Measurements from ENCODE around the gene RNF182.
"Not testable (repeated sequence)": the region's sequence is repeated elsewhere in the genome, so short reads cannot be mapped to it uniquely, and the experiment has no call there.

The RNF182 gene

DNA sequence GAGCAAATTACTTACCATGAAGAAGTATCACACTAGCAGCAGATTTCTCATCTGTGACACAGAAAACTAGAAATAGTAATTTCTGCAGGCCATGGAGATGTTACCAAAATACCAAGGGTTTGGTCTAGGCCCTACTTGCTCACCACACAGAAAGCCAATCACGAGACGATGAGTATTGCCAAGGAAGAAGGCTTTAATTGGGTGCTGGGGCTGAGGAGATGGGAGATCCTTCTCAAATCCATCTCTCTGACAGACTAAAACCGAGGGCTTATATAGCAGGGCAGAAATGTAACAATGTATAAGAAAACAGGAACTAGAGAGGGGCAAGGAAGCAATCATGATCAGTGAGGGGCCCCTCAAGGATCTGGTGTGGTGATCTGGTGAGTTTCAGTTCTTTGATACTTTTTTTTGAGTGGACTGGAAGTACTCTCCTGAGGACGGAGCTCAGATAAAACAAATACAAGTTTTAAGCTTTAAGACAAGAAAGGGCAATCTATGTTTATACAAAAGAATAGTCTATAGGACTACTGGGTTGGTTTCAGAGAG is 40.9 kb downstream of the RNF182 start:
- no peak for DNase-seq (ENCODE audit: low read depth)

DNA sequence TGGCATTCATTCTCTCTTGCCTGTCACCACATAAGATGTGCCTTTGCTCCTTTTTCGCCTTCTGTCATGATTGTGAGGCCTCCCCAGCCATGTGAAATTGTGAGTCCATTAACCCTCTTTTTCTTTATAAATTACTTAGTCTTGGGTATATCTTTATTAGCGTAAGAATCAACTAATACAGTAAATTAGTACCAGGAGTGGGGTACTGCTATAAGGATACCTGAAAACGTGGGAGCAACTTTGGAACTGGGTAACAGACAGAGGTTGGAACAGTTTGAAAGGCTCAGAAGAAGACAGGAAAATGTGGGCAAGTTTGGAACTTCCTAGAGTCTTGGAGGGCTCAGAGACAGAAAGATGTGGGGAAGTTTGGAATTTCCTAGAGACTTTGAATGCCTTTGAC is 46.6 kb downstream of the RNF182 start:
- no peak for DNase-seq (ENCODE audit: low read depth)

DNA sequence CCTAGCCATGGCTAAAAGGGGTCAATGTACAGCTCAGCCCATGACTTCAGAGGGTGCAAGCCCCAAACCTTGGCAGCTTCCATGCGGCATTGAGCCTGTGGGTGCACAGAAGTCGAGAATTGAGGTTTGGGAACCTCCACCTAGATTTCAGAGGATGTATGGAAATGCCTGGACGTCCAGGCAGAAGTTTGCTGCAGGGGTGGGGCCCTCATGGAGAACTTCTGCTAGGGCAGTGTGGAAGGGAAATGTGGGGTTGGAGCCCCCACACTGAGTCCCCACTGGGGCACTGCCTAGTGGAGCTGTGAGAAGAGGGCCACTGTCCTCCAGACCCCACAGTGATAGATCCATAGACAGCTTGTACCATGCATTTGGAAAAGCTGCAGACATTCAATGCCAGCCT is 47.9 kb downstream of the RNF182 start:
- not testable (repeated sequence) for DNase-seq (ENCODE audit: low read depth)

DNA sequence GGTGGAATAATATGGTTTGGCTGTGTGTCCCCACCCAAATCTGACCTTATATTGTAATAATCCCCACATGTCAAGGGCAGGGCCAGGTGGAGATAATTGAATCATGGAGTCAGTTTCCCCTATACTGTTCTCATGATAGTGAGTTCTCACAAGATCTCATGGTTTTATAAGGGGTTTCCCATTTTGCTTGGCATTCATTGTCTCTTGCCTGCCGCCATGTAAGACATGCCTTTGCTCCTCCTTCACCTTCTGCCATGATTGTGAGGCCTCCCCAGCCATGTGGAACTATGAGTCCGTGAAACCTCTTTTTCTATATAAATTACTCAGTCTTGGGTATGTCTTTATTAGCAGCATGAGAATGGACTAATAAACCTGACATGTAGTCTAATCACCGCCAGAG is 48.7 kb downstream of the RNF182 start:
- DNase-seq (ENCODE audit: low read depth), result not testable (repeated sequence)

DNA sequence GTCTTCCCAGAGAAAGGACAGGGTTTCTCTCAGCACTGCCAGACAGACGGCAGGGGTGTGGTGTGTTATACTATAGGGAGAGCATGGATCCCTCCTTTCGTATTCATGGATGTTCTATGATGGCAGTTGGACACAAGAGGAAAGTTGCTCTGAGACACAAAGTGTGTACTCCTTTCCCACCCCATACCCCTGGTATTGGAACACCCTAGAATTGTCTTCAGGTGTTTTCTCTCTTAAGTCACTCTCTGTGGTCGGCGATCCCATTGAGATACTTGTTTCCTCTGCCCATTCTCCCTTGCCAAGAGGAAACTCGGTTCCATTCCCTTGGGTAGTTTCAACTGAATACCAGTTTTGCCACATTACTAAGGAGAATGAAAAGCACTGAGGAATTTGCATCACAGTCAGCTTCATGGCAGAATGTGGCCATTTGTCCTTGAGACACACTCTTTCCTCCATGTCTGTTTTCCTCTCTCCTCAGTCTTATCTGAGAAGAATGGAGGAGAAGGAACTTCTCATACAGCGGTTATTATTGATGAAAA is 53.4 kb downstream of the RNF182 start:
- no peak for DNase-seq (ENCODE audit: low read depth)

DNA sequence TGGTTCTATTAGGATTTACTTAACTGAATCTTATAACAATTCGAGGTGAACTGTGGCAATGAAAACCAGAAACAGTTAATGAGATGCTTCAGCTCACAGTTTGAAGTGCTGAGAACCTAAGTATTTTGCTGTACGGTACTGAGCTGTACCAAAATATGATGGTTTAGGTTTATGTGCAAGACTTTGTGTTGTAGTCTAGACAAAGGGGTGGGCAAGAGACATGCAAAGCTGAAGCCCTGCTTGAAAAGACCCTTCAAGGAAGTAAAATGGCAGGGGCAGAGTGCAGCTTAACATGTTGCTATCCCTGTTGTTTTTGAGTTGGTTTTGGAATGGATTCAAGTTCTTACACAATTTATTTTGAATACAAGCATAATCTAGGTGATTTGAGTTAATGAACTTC is 54.0 kb downstream of the RNF182 start:
- DNase-seq (ENCODE audit: low read depth), result no peak

DNA sequence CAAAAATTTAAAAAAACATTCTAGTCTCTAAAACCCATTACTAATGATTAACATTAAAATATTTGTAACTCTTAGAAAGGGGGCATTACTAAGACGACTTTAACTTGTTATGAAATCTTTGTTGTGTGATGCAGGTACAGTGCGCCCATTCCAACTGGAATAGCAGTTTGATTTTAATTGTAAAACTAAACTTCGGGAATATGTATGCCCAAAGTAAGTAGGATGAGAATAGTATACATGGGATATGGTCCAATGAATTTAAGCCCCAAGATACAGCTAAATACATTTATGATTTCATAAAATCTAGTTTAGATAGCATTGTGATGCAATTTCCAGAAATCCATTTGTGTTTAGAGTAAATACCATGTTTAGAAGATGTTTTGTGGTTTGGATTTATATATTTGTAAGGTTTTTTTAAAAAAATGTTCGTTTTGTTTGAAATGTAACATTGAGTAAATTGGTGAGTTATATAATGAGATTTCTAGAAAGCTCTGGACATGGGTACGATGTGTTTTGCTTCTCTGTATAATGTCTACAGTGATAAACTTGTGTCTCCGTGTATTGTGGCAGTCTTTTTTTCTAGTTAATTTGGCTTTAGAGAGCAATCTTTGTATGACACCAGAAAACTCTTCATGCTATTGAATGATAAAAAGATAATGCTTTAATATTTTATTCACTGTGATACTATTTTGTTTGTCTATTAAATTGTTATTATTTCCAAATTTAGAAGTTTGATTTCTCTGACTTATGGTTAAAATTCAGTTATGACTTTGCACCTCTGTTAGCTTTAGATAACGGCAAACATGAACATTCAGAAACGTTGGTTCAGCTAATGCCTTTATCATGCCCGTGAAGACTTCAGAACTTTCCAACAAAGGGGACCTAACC is 54.8 kb downstream of the RNF182 start:
- DNase-seq (ENCODE audit: low read depth), result no peak

DNA sequence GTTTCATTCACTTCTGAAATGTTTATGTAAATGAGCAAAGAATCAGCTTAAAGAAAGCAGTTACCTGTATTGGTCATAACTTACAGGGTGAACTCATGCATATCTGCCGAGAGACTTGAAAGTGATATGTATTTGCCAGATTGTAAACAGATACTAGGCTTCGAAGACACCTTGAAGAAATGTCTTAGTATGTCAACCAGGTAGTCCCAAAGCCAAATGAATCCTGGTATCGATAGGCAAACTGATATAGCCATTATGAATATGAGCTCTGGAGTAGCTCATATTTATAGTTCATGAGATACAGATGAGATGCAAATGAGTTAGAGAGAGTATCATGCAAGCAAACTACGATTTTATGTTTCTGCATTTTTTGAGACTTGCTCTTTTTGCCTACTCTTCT is 55.8 kb downstream of the RNF182 start:
- no peak for DNase-seq (ENCODE audit: low read depth)

DNA sequence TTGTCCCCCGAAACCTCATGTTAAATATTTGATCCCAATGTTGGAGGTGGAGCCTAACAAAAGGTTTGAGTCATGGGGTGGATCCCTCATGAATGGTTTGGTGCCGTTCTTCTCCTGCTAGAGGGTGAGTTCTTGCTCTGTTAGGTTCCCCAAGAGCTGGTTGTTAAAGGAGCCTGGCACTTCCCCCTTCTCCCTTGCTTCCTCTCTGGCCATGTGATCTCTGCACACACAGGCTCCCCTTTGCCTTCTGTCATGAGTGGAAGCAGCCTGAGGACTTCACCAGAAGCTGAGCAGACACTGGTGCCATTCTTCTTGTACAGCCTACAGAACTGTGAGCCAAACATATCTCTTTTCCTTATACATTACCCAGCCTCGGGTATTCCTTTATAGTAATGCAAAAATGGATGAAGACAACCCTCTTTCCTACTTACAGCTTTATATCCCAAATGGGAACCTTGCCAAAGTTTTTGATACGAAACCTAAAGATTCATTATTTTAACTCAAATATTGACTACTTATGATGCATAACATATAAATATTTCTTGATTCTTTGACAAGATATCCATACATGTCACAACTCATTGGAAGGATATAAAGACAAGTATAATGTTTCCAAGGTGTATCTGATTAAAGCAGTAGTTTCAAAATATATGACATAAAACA is 61.0 kb downstream of the RNF182 start:
- DNase-seq (ENCODE audit: low read depth), result no peak

DNA sequence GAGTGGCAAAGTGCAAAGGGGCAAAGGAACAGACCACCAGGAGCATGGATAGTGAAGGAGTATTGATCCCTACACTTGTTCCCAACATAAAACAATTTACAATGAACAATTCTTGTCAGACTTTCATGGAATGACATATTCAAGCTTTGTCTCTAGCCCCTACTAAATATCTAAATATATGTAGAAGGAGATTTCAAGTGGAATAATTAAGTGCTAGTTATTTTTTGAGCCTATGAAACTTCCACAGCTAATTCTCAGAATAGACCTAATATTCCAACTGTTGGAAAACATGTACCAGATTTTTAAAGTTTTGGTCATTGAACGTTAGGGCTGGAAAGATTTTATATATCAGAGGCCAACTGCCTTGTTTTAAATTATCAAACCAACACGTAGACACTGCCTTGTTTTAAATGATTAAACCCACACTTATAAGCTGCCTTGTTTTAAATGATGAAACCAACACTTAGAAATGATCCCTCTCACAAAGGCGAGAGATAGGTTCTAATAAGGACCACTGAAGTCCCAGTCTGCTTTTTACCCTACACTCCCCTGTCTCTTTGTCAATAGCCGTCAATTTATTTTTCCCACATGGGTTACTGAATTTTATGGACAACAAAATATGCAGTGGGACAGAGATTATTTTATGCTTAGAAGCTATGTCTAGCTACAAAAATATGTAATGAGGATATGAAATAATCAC is 62.1 kb downstream of the RNF182 start:
- DNase-seq (ENCODE audit: low read depth), result no peak

DNA sequence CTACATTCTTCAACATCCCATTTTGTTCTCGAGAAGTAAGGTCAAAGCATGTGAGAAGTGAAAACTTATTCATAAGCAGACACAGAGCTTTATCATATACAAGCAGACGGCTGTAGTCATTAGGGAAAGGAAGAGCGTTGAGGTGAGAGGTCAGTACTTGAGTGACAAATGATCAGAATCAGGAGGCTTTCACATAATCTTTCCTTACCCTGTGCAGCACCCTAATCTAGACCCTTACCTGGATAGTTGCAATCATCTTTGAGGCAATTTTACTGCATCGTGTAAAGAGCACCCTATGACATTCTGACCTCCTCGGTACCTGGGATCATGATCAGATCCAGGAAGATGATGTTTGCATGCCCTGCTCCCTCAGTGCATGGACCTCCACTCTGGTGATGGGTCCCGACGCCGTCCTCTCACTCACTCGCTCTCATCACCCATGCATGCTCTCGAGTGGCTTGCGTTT is 62.7 kb downstream of the RNF182 start:
- DNase-seq (ENCODE audit: low read depth), result no peak

DNA sequence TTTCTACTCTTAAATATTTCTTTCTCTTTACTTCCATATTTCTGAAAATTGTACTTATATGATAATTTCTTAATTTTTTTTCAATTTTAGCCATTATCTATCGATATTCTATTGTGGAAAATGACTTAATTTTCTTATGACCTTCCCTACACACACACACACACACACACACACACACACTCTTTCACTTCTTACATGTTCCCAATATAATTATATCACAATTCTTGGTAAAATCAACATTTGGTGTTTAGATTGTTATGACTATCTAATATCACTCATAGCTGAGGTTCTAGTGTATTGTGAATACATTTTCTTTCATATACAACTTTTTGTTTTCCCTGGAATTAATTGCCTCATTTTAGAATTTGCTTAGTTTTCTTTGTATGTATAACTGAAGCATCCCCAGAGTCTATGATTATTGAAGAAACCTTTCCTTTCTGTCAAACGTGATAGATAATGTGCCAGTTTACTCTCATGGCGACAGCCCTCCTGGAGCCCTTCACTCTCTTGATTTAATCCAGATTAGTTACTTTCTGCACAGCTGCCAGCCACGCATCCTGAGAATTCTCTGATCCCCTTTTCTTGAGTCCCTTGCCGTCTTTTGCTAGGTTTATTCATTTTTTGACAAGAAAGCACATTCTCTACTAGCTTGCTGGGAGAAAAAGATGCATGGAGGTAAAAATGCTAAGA is 63.4 kb downstream of the RNF182 start:
- no peak for DNase-seq (ENCODE audit: low read depth)

DNA sequence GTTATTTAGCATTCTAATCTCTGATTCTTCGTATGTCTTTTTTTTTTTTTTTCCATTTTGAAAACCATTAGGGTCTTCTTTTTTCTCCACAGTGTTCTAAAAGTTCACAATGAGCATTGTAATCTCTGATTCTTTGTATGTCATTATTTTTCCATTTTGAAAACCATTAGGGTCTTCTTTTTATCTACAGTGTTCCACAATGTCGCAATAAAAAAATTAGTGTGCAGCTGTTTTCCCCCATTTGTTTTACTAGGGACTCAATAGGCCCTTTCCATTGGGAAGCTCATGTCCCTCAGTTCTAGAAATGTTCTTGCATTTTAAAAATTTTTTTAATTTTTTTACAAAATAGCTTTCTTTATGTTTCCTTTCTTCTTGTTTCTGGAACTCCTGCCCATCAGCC is 64.2 kb downstream of the RNF182 start:
- no peak for DNase-seq (ENCODE audit: low read depth)

DNA sequence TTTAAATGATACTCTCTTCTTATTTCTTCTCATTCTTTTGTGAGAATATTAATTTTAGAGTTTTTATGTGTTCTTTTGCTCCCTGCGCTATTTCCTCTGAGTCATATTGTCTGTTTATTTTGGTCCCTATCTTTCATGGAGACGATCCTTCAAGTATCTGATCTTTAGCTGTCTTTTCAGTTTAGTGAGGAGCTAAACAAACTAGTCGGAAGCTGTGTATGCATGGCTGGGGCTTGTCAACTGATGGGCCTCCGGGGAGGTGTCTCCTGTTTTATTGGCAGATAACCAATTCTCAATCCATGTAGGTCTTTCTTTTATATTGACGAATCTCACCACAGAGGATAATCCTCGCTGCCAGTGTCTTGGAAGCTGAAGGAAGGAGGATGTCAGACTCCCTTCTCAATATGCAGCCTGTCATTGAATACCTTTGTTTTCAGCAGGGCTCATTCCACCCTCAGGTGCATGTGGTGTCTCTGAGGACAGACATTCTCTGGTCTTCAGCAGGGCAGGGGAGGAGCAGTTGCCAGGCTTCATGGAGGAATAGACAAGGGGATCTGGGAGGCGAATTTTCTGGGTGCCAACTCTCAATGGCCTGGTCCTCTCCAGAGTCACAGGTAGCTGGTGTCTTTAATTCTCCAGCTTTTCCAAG is 64.9 kb downstream of the RNF182 start:
- DNase-seq (ENCODE audit: low read depth), result no peak

DNA sequence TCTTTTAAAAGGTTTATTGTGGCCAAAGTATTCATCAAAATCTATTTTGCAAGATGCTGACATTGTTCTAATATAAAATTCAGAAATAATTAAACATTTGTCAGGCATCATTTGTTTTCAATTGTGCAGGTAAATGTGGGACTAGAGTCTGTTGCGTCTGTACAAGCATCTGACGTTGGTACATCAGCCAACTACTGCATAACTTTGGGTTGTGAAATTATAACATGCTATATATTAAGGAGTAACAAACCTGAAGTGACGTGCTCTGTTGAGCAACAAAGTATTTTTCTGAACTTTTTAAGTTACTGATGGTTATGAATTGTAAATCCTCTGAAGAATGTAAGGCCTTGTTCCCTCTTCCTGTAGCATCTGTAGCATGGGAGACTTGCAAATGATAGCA is 66.0 kb downstream of the RNF182 start:
- no peak for DNase-seq (ENCODE audit: low read depth)

DNA sequence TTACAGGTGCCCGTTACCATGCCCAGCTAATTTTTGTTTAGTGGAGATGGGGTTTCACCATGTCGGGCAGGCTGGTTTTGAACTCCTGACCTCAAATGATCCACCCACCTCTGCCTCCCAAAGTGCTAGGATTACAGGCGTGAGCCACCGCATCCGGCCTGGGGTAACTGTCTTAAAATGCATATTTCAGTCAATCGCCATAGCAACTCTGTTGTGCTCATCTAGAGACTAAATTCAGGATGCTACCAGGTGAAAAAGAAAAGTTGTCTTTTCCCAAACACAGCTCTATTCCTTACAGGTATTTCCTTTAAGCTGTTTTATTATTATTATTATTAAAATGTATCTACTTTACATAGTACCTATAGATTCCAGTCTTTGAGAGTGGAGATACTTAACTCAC is 66.6 kb downstream of the RNF182 start:
- no peak for DNase-seq (ENCODE audit: low read depth)

DNA sequence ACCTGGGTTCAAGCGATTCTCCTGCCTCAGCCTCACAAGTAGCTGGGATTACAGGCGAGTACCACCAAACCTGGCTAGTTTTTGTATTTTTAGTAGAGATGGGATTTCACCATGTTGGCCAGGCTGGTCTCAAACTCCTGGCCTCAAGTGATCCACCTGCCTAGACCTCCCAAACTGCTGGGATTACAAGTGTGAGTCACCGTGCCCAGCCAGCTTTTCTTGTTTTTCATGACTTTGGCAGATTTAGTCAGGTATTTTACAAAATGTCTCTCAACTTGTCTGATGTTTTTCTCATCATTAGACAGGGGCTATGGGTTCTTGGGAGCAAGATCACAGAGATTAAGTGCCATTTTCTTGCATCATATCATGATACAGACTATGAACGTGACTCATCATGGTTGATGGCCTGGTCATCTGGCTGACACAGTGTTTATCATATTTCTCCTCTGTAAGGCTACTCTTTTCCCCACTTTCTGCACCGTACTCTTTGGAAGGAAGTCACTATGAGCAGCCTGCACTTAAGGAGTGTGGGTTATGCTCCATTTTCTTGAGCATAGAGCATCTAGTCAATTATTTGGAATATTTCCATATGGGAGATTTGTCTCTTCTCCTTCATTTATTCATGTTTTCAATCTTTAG is 67.8 kb downstream of the RNF182 start:
- DNase-seq (ENCODE audit: low read depth), result peak; percentile 65

DNA sequence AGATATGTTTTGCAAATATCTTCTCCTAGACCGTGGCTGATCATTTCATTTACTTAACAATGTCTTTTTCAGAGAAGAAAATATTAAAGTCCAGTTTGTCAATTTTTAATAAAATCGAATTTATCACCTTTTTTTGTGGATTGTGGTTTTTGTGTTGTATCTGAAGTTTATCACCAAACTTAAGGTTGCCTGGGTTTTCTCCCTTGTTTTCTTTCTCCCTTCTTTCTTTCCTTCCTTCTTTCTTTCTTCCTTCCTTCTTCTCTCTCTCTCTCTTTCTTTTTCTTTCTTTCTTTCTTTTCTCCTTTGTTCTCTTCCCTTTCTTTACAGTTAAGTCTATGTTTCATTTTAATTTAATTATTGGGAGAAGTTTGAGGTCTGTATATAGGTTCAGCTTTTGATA is 68.7 kb downstream of the RNF182 start:
- DNase-seq (ENCODE audit: low read depth), result no peak

DNA sequence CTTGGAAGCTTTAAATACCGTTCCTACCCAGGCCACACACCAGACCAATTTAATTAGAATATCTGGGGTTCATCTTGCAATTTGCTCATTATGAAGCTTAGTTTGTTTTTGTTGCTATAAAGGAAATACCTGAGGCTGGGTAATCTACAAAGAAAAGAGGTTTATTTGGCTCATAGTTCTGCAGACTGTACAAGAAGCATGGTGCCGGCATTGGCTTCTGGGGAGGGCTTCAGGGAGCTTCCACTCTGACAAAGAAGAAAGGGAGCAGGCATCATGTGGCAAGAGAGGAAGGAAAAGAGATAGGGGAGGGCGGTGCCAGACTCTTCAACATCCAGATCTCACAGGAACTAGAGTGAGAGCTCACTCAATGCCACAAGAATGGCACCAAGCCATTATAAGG is 73.6 kb downstream of the RNF182 start:
- no peak for DNase-seq (ENCODE audit: low read depth)

DNA sequence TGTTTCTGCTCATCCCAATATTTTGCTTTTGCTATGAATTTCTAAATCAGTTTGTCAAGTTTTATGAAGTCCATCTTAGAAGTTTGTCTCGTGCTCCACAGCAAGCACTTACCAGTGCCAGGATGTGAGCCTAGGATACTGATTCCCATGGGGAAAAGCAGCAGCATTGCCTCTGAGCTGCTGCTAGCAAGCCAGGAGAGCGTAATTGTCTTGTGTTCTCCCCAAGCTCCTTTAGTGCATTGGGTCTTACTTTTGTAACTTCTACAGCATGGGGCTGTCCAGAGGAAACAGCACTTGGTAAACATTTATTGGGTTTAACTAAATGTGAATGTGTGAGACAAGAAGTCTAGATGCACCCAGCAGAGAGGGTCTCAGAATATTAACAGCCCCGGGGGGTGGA is 76.1 kb downstream of the RNF182 start:
- DNase-seq (ENCODE audit: low read depth), result no peak

Measured in HS-27A (cell line).